Measurements from ENCODE around the gene ZCCHC14.

The ZCCHC14 gene

GRCh38 chr16:87361916-87362619, 130.8 kb downstream of the ZCCHC14 start:
- DNase-seq (ENCODE audit: low spot score), result no peak

GRCh38 chr16:87360862-87361610, 131.8 kb downstream of the ZCCHC14 start:
- no peak for DNase-seq (ENCODE audit: low spot score)

- no peak for DNase-seq (ENCODE audit: low spot score)
These were observed 133.7 kb downstream of the ZCCHC14 start for GRCh38 chr16:87359121-87359520.

GRCh38 chr16:87358696-87359095, 134.1 kb downstream of the ZCCHC14 start:
- DNase-seq (ENCODE audit: low spot score), result no peak

- DNase-seq (ENCODE audit: low spot score), result no peak
These were observed 134.6 kb downstream of the ZCCHC14 start for GRCh38 chr16:87358250-87358649.

GRCh38 chr16:87356491-87356853, 136.4 kb downstream of the ZCCHC14 start:
- DNase-seq (ENCODE audit: low spot score), result no peak

Measured in HuH-7 (cell line).